GM10847 (cell line): Measurements from ENCODE around the gene SLC1A7.

ENCODE experiments used
- POLR2A ChIP-seq: IDR thresholded peaks from 2 replicates; pipeline ENCODE4 v1.6.1; 2011; ENCODE audit not compliant: insufficient read length; ENCODE audit errors: extremely low read depth

Gene SLC1A7

GRCh38 chr1:53069265-53069662 lies 73.2 kb downstream of the SLC1A7 start:
- no peak for TF ChIP-seq POLR2A

DNA sequence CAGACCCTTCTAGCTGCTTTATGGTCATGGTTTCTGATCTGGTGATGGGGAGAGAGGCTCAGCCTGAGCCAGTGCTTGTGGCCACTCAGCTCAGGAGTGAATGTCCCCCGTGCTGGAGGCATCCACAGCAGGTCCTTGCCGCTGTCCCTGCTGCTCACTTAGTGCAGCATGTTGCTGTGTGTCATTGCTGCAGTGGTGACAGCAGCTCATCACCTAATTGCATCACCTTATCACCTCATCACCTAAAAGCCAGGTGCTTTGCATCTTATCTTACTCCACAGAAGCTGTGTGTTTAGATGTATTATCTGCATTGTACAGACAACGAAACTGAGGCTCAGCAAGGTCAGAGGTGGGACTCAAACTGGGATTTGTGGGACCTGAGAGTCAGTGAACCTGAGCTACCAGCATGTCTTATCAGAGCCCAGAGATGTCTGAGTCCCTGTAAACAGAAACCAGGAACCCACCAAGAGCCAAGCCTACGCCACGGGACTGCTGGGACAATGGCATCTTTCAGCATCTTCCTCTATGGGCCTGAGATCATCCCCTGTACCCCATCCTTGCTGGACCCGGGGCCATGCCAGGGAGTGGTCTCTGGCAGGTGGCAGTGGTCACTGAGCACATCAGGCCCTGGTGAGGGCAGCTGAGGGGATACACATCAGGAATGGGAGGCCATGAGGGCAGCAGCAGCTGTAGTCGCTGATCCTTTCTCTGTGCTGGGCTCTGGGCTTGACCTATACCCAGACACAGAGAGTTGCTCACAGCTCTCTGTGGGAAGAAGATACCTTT lies 73.9 kb downstream of the SLC1A7 start:
- TF ChIP-seq POLR2A = no peak

DNA sequence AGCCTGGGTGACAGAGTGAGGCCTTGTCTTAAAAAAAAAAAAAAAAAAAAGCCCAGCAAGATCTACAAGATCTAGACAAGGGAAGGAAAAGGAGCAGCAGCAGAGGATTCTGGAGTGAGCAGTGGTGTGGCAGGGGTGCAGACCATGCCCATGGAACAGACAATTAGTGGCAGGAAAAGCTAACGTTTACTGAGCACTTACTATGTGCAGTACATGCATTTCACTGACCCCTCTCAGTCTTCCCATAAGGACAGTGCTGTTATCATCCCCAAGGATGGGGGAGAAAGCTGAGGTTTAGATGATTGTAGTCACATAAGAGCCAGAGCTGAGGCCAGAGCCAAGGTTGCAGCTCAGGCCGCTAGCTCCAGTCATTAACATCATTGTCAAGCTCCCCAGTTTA lies 74.6 kb downstream of the SLC1A7 start:
- no peak for TF ChIP-seq POLR2A

GRCh38 chr1:53066891-53067738 lies 75.3 kb downstream of the SLC1A7 start:
- no peak for TF ChIP-seq POLR2A

- TF ChIP-seq POLR2A = no peak
Measured at GRCh38 chr1:53066488-53066887, 76.0 kb downstream of the SLC1A7 start.

DNA sequence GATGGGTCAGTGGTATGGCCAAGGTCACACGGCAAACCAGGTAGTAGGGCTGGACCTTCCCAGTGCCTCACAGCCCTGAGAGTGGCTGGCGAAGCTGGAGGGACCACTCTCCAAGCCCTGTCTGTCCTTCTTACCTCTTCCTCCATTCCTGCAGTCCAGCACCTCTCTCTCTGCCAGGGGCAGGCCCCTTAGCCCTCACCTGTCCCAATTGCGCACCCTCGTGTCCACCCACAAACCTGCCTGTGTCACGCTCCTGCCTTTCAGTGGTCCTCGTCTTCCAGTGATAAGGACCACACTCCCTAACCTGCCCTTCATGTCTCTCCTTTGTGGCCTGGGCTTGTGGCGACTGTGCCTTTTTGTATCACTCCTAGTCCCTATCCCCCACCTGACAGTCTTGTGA lies 77.0 kb downstream of the SLC1A7 start:
- TF ChIP-seq POLR2A = no peak

- TF ChIP-seq POLR2A = no peak
Measured at GRCh38 chr1:53063744-53064515, 78.5 kb downstream of the SLC1A7 start.

GRCh38 chr1:53062708-53063591 lies 79.5 kb downstream of the SLC1A7 start:
- TF ChIP-seq POLR2A = no peak

DNA sequence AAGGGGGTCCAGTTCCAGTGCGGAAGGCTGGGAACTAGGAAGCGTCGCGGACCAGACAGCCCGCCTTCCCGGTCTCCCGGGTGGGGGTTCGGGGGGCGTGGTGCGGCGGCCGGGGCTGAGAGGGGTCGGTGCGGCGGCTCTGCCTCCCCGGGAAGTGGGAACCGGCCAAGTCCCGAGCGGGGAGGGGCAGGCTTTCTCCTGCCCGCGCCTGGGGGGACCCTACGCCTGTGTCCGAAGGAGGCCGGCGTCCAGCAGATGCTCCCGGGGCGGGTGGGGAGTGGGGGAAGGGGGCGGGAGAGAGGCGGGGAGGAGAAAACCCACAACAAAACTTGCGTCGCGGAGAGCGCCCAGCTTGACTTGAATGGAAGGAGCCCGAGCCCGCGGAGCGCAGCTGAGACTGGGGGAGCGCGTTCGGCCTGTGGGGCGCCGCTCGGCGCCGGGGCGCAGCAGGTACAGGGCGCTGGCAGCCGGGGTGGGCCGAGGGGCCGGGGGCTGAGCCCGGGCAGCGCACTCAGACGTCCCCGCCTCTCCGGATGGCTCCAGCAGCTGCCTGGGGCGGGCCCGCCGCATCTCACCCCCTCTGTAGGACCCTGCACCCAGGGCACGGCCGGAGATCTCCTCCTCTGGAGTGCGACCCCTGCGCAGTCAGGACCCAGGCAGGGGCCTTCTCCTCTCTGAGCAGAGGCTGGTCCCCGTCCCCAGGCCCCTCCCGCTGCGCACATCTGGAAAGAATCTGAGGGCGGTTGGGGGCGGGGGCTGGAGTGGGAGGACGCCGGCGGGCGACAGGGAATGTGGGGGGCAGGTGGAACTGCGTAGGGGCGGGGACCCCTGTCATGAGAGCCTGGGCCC lies 80.4 kb downstream of the SLC1A7 start, which contains the start of gene PODN:
Gene PODN (plus strand): TSS at position 355 of the 849 bp plus-strand sequence. CDS start 7,643 bp downstream, outside the sequence.
- no peak for TF ChIP-seq POLR2A

GRCh38 chr1:53061123-53061858 lies 81.1 kb downstream of the SLC1A7 start:
- TF ChIP-seq POLR2A = no peak

- TF ChIP-seq POLR2A = no peak
Measured at GRCh38 chr1:53060579-53060978, 81.9 kb downstream of the SLC1A7 start.

DNA sequence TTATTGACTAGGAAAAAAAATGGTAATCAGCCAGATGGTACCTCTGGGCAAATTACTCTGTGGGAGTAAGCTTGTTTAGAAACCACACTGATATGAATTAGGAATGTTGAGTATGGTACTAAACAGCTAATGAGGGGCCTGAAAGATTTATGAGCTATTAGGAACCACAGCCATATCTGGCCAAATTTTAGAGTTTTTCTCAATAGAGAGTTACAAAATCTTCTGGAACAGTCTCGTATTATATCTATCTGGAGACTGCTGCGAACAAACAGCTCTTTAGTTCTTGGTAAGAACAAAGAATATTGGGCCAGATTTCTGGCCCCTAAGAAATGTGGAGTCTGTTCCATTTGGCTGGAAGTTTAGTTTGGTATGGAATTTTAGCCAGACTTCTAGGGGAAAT lies 85.3 kb downstream of the SLC1A7 start:
- TF ChIP-seq POLR2A = no peak

DNA sequence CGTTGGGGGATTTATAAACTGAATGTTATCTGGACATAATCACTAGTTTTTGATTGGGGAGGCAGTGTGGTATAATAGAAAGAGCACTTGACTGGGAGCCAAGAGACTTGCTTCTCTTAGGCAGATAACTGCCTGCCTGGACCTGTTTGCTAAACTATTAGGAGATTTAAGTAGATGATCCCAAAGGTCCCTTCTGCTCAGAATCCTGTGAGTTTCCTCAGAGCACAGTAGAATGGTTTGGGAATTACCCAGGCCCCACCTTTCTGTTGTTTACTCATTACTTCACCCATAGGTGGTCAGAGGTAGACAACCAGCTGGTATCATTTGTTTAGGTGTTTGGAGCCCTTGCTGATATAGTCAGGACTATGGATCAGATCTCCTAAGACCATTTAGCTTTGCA lies 90.8 kb downstream of the SLC1A7 start:
- TF ChIP-seq POLR2A = no peak
